NCI-H146 treated with DMSO at 0.1 percent for 48 hours (cell line): ENCODE measurements around the gene FAAP24.
A peak's percentile ranks its signal among the peaks of the same experiment; 100 is the strongest.
"Not testable (repeated sequence)": the region's sequence is repeated elsewhere in the genome, so short reads cannot be mapped to it uniquely, and the experiment has no call there.

Source experiments
- DNase-seq: peaks from one replicate; lab custom pipeline; 2025; ENCODE audit not compliant: unreplicated experiment; lab: John Stamatoyannopoulos, UW

FAAP24 gene, protein sequence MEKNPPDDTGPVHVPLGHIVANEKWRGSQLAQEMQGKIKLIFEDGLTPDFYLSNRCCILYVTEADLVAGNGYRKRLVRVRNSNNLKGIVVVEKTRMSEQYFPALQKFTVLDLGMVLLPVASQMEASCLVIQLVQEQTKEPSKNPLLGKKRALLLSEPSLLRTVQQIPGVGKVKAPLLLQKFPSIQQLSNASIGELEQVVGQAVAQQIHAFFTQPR

GRCh38 chr19:32971715-32972540, at the start of gene FAAP24, which contains the start of gene CEP89:
FAAP24 (plus strand) TSS chr19:32972242; CDS start chr19:32973197, 955 bp downstream.
CEP89 (minus strand) TSS chr19:32971958; CDS start chr19:32971874, 84 bp downstream.
- peak; percentile 100 for DNase-seq

GRCh38 chr19:32924200-32924599, 47.8 kb upstream of the FAAP24 start:
- no peak for DNase-seq

- peak; percentile 82 for DNase-seq
Observed at GRCh38 chr19:32928806-32929205, 43.2 kb upstream of the FAAP24 start.

DNA sequence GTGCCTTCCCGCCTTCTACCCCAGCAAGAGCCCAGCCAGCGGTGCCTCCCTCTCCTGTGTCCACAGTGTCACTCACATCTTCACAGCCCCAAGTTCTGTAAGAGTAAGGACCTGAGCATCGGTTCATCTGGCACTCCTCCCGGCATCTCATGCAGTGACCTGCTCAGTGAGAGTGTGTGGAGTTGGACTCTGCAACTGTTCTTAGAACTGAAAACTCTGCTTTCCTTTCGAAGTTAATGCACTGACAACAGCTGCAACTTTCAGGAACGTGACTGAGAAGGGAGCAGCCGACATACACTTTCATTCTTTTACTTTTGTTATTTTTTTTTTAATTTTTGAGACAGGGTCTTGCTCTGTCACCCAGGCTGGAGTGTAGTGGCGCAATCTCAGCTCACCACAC, 41.5 kb upstream of the FAAP24 start:
- no peak for DNase-seq

DNA sequence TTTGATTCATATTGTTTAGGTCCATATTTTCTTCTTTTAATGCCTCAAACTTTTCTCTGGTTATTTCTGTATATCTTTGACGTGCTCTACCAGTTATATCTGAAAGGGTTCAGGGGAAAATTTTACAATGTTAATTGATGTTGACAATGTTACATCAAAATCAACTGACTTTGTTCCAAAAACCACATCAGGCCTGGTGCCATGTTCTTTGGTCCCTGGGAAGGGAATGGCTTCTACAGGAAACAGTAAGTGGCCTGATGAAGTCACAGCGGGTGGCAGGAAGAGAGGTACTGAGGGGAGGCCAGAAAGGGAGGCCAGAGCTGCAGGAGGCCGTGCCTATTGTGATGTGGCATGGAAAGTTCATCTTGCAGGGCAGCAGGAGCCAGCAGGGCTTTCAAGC, 38.5 kb upstream of the FAAP24 start:
- no peak for DNase-seq

GRCh38 chr19:32935629-32936028, 36.4 kb upstream of the FAAP24 start:
- no peak for DNase-seq

- no peak for DNase-seq
Observed at GRCh38 chr19:32936065-32936464, 36.0 kb upstream of the FAAP24 start.

- not testable (repeated sequence) for DNase-seq
Observed at GRCh38 chr19:32941273-32941672, 30.8 kb upstream of the FAAP24 start.

- no peak for DNase-seq
Observed at GRCh38 chr19:32945260-32945659, 26.8 kb upstream of the FAAP24 start.

- DNase-seq: no peak
Observed at GRCh38 chr19:32966750-32967149, 5.3 kb upstream of the FAAP24 start.

GRCh38 chr19:32969549-32969948, 2.5 kb upstream of the FAAP24 start:
- no peak for DNase-seq

GRCh38 chr19:32971012-32971595, 938 bp upstream of the FAAP24 start:
- DNase-seq: no peak

GRCh38 chr19:32976223-32976805, 4.3 kb downstream of the FAAP24 start:
- peak; percentile 63 for DNase-seq

- DNase-seq: no peak
Observed at GRCh38 chr19:32977280-32977679, 5.2 kb downstream of the FAAP24 start.

- not testable (repeated sequence) for DNase-seq
Observed at GRCh38 chr19:32977813-32978212, 5.8 kb downstream of the FAAP24 start.

- DNase-seq: not testable (repeated sequence)
Observed at GRCh38 chr19:32979807-32980206, 7.8 kb downstream of the FAAP24 start.

- not testable (repeated sequence) for DNase-seq
Observed at GRCh38 chr19:32982488-32982887, 10.4 kb downstream of the FAAP24 start.

GRCh38 chr19:32988254-32988653, 16.2 kb downstream of the FAAP24 start:
- not testable (repeated sequence) for DNase-seq

GRCh38 chr19:32988724-32989123, 16.7 kb downstream of the FAAP24 start:
- DNase-seq: no peak

DNA sequence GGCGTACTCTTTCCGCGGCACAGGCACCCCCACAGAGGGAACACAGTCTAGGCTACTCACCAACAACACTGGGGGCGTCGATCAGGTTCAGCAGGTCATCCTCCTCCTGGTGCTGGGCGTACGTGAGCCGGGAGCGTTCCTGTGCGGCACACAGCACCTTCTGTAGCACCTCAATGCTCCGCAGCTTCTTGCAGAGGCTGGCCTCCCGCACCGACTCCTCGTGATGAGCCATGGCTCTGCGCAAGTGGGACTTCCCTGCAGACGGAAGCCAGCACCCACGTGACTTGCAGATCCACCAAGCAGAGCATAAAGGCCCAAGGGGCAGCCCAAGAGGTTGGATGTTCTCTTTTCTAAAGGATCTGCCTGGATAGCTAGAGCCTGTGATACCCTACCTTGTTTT, 23.9 kb downstream of the FAAP24 start:
- not testable (repeated sequence) for DNase-seq

DNA sequence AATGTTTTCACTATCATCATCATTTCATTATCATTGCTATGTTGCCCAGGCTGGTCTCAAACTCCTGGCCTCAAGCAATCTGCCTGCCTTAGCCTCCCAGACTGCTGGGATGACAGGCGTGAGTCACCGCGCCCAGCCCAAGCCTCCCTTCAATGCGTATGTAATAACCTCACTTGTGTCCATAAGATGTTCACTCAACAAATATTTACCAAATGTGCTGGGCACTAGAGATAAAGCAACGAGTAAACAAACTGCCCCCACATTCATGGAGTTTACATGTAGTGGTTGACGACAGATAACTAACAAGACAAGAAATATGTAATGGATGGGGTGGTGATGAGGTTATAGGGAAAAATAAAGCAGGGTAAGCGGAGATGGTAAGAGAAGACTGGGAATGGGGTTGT, 25.0 kb downstream of the FAAP24 start:
- DNase-seq: not testable (repeated sequence)
